HG02973 (cell line): ENCODE results near the gene XYLT1.
"Not testable (repeated sequence)": the region's sequence is repeated elsewhere in the genome, so short reads cannot be mapped to it uniquely, and the experiment has no call there.

Source experiments
- ATAC-seq: cut with Tn5 transposase; IDR thresholded peaks from one replicate; pipeline ENCODE4 v1.9.1; 2021; ENCODE audit warnings: moderate library complexity; ENCODE audit not compliant: unreplicated experiment

Gene XYLT1

GRCh38 chr16:17316005-17316404 lies 154.8 kb downstream of the XYLT1 start:
- ATAC-seq: no peak

- no peak for ATAC-seq
Observed at GRCh38 chr16:17313793-17314547, 156.8 kb downstream of the XYLT1 start.

GRCh38 chr16:17313085-17313611 lies 157.6 kb downstream of the XYLT1 start:
- no peak for ATAC-seq

GRCh38 chr16:17312094-17312710 lies 158.6 kb downstream of the XYLT1 start:
- no peak for ATAC-seq

- ATAC-seq: no peak
Observed at GRCh38 chr16:17311333-17312093, 159.2 kb downstream of the XYLT1 start.

- ATAC-seq: no peak
Observed at GRCh38 chr16:17309510-17309909, 161.2 kb downstream of the XYLT1 start.

GRCh38 chr16:17308186-17308585 lies 162.6 kb downstream of the XYLT1 start:
- no peak for ATAC-seq

GRCh38 chr16:17307504-17307903 lies 163.3 kb downstream of the XYLT1 start:
- ATAC-seq: no peak

- ATAC-seq: no peak
Observed at GRCh38 chr16:17306745-17307144, 164.0 kb downstream of the XYLT1 start.

GRCh38 chr16:17306211-17306610 lies 164.5 kb downstream of the XYLT1 start:
- not testable (repeated sequence) for ATAC-seq

GRCh38 chr16:17305694-17306093 lies 165.1 kb downstream of the XYLT1 start:
- ATAC-seq: no peak

- ATAC-seq: no peak
Observed at GRCh38 chr16:17304491-17305119, 166.2 kb downstream of the XYLT1 start.

- no peak for ATAC-seq
Observed at GRCh38 chr16:17304106-17304490, 166.7 kb downstream of the XYLT1 start.

GRCh38 chr16:17303101-17303500 lies 167.7 kb downstream of the XYLT1 start:
- ATAC-seq: no peak

- no peak for ATAC-seq
Observed at GRCh38 chr16:17302620-17303019, 168.1 kb downstream of the XYLT1 start.

GRCh38 chr16:17302214-17302613 lies 168.5 kb downstream of the XYLT1 start:
- peak; percentile 3 for ATAC-seq

GRCh38 chr16:17301593-17302135 lies 169.1 kb downstream of the XYLT1 start:
- ATAC-seq: peak; percentile 90

- ATAC-seq: no peak
Observed at GRCh38 chr16:17301184-17301583, 169.6 kb downstream of the XYLT1 start.

- no peak for ATAC-seq
Observed at GRCh38 chr16:17299790-17300189, 171.0 kb downstream of the XYLT1 start.

GRCh38 chr16:17298238-17298637 lies 172.5 kb downstream of the XYLT1 start:
- ATAC-seq: no peak

GRCh38 chr16:17296431-17296830 lies 174.3 kb downstream of the XYLT1 start:
- no peak for ATAC-seq
